GM18909 (cell line): ENCODE results near the gene ERGIC3.

ENCODE experiments used
- ATAC-seq: cut with Tn5 transposase; IDR thresholded peaks from one replicate; pipeline ENCODE4 v1.9.1; 2021; ENCODE audit warnings: mild to moderate bottlenecking; ENCODE audit not compliant: unreplicated experiment, poor library complexity

The ERGIC3 gene

DNA sequence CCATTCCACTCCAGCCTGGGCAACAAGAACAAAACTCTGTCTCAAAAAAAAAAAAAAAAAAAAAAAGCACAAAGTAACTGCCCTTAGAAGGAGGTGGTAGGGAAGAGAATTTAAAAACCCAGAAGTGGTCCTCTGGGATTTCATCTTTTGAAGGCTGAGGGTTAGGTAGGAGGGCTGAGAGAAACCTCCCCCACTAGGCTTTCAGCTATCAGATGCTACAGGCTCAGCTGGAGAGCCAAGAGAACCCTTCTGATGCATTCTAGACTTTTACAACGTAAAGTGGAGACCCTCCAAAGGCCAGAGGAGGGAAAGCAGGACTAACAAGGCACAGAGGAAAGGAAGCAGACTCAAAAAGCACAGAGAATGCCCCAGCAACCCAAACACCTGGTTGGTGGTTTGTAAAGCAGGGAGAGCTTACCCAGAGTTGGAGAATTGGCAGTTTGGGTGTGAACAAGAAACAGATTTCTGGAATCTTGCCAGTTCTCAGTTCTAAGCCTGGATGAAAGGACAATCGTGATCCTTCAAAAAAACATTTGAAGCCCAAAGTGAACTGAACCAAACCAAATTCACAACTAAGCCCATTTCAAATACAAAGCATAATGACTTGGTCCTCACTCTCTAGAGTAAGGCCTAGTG is 50.6 kb downstream of the ERGIC3 start:
- no peak for ATAC-seq

DNA sequence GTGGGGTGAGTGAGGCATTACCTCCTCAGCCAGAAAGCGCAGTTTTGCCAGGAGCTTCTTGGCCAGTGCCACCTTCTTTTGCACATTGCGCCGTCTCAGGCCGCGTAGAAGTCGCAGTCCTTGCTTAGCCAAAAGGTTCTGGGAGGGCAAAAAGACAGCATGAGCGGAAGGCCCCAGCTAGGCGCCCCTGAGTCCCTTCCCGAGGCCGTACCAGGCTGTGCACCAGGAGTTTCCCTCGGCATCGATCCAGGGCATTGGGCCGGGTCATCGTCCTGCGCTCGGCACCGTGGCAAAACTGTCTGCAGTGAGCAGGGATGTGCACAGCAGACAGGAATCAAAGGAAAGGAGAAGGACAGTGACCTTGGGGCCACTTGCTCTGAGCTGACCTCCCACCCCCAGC is 53.6 kb downstream of the ERGIC3 start:
- no peak for ATAC-seq

DNA sequence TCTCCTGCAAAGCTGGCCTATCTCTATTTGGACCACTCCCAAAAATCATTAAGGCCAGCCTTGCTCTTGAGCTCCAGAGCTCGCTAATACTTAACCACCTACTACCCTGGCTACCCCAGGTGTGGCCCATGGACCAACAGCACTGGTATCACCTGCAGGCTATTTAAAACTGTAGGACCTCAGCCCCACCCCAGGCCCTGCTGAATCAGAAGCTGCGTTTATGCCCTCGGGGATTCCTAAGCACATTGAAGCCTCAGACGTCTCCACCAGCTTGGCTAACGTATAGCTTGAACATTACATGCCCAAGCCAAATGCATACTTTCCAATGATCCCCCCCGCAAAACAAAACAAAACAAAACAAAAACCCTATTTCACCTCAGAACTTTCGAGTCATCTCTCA is 54.0 kb downstream of the ERGIC3 start:
- ATAC-seq: no peak

DNA sequence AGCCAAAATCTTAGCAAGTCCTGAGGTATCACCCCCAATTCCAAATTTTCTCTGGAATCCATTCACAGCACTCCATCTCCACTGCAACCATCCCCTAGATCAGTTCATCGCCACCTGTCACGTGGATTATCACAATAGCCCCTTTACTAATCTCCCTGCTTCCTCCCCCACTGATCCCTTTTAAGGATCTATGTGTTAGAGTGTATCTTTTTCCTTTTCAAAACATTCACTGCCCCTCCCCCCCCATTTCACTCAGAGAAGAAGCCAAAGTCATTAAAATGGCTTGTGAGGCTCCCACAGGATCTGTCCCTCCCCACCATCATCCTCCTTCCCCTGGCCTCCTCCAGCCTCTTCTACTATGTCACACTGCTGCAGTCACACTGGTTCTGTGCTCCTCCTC is 55.3 kb downstream of the ERGIC3 start:
- no peak for ATAC-seq

DNA sequence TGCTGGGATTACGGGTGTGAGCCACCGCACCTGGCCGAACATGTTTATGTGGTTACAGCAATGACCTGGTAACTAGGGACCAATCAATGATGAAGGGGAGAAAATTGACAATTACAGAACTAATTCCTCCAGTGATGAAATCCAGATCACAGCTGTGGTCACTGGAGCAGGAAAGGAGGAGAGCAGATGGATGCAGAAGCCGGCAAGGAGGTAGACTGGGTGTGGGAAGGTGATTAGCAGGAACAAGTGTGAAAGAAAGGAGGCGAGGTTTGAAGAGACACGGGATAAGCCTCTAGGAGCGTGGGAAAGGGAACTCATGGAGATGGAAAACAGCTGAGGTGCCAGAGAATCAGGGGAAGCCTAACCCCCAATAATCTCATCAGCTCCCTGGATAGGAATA is 56.6 kb downstream of the ERGIC3 start:
- ATAC-seq: no peak

DNA sequence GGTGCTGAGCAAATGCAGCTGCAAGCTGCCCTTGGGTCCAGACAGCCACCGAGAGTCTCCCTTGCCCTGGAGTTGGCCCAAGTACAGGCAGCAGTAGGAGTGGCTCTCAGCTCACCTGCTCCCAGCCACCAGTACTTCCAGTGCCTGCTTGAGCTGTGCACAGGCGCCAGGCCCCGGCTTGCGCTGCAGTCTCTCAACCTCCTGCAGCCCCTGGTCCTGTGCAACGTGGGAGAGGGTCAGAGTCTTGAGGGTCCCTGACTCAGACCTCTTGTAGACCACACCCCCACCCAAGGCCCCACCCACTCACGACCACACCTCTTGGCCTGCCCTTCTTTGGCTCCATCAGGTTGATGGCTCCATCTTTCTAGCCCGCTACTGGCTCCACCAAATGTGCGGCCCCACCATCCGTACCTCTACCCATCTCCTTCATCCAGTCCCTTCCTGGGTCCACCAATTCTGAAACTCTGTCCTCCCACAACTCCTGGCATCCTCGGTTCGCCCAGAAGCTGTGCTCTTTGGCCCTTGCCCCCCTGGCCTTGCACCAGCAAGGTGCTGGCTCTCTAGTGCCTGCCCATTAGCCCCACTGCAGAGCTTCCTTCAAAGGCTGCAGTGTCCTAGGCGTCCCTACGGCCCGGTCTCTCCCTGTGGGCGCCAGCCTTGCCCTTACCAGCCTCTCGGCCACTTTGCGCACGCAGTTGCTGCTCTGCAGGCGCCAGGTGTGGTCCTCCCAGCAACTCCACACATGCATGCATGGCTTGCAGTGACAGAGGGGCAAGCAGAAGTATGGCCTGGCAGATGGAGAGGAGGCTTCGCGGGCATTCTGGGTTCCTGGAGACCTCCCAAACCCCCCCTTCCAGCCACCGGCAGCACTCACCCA is 57.3 kb downstream of the ERGIC3 start:
- no peak for ATAC-seq

DNA sequence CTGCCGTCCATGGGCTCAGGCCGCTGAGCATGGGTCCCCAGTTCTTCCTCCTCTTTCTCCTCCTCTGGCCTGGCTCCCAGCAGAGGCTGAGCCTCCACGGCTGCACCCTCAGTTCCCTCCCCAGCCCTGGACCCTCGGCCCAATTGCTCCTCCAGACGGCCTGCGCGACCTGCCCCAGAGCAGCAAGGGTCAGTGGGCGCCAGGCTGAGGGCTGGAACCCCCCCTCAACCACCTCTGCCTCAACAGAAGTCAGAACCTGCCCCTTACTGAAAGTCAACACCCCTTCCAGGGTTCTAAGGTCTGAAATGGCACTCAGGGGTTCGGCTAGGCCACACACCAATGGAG is 57.9 kb downstream of the ERGIC3 start:
- no peak for ATAC-seq

DNA sequence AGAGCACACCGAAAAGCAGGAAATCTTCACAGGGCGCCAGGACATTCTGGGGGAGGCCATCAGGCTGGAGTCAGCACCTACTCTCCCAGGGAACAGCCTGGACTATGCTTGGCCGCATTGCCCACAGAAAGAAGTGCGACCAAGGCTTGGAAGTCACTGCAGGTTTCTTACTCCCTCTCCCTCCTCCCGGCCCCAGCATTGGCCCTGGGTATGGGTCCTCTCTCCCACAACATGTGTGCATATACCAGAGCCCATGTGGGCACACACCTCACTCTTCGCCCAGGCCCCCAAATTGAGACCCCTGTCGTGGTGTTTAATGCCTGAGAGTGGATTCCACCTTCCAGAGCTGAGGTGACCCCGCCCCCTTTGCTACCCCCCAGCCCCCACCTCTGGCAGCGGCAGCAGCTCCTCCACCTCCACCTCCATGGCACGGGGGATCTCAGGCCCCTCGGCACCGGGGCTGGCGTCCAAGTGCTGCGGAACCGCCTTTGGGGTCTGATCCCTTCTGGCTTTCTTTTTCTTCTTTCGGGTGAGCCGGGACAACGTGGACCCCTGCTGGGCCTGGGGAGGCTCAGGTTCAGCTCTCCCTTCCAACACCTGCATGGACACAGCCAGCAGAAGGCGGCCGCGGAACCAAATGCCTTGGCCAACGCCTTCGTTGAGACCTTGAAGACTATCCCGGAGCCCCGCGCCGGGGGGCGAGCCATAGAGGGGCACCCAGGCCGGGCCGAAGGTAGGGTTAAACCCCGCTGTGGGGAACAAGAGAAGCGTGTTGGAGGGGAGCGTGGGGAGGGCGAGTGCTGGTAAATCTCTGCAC is 58.5 kb downstream of the ERGIC3 start:
- ATAC-seq: no peak

DNA sequence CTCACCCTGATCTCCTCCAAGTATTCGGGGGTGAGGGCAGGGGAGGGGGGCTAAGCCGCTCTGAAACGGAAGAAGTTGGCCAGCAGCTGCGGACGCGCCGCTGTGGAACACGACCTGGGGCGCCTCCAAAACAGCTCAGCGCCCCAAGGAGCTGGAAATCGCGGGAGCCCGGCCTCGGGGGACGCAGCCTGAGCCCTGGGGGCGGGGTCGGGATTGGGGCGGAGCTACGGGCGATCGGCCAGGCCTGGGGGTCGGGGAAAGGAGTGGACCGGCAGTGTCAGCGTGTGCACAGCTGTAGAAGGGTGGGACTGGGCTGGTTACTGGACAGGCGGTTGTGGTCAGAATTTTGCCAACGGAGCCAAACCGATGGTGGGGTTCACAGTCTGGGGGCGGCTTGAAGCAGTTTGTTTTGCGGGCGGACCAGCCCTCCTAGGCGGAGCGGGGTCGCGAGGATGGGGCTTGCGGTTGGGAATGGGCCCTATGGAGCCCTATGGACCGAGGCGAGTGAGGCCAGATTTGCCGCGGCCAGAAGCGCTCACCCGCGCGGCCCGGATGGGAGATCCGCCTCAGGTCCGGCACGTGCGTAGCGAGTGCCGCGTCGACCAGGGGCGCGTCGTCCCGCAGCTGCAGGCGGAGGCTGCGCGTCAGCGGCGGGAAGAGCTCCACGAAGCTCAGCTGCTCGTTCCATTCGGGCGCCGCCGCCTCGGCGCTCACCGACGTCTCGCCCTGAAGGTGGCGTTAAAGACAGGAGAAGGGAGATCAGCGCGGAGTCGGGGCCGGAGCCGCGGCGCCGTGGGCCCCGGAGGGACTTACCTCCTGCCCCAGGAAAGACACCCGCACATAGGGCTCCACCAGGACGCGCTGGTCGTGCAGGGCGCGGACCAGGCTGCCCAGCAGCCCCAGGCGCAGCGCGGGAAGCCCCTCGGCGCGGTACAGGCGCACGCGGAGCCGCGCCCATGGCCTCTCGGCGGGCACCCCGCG is 59.4 kb downstream of the ERGIC3 start:
- ATAC-seq: no peak

DNA sequence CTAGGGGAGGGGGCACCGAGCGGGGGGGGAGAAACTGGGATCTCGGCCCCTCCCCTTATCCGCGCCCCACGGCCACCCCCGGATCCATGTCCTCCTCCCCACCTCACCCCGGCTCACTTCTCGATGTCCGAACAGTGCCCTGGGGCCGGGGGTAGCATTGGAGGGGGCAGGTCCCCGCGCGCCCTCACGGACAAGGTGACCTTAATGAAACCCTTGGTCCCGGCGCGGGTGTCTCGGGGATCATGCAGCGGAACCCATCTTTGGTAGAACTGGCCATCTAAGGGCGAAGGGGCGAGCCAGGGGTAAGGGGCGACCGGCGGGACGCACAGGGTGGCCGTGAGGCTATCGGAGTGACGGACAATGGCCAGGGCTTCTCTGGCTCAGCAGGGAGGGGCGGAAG is 60.1 kb downstream of the ERGIC3 start:
- no peak for ATAC-seq

DNA sequence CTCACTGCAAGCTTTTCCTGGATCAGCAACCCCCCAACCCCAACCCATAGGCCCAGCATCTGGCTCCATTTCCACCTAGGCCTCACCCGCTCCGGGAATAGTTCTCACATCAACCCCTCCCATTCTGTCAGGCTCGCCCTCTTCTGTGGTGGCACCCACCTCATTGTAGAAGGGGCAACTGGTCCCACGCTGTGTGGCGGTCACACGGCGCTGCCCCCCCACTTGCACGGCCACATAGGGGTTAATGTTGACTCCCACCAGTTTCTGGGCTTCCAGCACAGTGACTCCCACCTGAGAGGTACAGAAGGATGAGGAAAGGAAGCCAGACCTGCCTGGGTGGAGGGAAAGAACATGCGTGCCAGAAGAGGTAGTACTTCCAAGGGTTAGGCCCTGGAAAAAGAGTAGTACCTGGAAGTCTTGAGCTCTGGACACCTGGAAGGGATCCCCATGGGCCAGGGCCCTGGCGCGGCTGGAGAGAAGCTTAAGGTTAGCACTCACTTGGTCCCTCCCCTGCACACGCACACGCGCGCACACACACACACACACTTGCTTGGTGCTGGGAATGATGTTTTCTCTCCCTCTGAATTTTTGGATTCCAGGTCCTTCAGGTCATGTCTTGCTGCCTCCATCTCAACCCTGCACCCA is 61.1 kb downstream of the ERGIC3 start:
- ATAC-seq: no peak

DNA sequence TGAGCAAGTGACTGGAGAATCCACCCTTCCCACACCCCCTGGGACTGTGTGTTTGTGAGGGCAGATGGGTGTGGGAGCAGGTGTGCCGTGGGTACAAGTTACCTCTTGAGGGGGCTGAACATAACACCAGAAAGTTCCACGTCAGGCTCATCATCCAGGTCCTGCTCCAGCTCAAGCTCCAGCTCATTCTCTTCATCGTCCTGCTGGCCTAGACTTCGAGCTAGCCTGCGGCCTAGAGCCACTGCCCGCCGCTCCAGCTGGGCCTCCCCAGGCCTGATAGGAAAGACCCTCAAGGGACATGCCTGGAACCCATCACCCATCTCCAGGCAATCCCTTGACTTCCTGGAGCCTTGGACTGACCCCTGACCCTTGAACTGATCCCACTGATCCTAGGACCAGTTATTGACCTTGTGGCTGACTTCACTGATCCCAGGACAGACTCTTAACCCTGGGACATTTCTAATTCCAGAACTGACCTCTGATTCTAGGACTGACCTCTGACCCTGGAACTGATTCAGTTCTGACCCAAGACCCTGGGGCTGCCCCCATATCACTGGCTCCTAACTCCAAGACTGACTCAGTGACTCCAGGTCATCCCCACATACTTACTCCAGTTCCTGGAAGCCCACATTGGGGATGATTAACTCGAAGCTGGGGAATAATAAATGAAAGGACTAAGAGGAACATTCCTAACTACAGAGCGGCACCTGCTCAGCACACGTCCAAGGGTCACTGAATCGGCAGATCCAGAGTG is 62.0 kb downstream of the ERGIC3 start:
- ATAC-seq: no peak

DNA sequence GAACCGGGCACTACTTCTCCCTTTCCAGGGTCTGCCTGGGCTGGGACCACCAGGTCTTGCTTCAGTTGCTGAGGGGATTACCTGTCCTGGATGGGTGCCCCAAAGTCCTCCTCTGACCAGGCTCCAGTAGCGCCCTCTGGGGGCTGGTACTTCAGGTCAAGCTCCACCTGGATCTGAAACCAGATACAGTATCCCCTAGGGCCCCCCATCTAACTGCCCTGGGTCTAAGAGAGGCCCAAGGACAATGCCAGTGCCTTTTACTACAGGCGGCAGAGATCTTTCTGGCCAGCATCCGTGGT is 62.5 kb downstream of the ERGIC3 start:
- ATAC-seq: no peak

DNA sequence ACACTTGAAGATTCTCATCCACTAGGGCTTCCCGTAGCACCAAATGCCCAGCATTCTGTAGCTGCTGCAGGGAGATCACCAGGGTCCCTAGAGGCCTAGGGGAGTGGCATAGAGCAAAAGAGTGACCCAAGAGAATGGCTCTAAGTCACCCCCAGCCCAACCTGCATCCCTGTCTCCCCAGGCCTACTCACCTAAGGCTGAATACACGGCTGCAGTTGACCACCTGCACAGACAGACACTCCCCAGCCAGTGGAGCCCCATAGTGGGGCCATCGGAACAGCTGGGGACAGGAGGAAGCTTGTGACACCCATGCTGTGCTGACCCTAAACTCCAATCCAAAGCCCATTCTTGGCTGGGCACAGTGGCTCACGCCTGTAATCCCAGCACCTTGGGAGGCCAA is 64.2 kb downstream of the ERGIC3 start:
- ATAC-seq: no peak
